ENCODE data around the gene ALKBH8. TPM values are rescaled to one million over a fixed set of nuclear protein-coding genes. Genes with fewer than 3 reads are reported as not detected.

The ALKBH8 gene
- total and polyA plus RNA-seq, 2 of the 13 experiments (the other 11 are each of a cell fraction or from before 2014, with no cell fraction given), result 2.4 to 9.1 TPM

GRCh38 chr11:107457558-107458271 is 107.8 kb downstream of the ALKBH8 start, which contains the start of gene CWF19L2 (continued):
- TF ChIP-seq LBX2 (CRISPR knock-in tag; IDR thresholded peaks at IDR 0.05; ENCODE audit: borderline replicate concordance), result no peak
- TF ChIP-seq CEBPB (IDR thresholded peaks at IDR 0.05; ENCODE audit: borderline replicate concordance, low read depth, low read length), result no peak
- TF ChIP-seq MTF1 (CRISPR knock-in tag; IDR thresholded peaks at IDR 0.05), result no peak
- no peak for TF ChIP-seq RCOR2 (CRISPR knock-in tag; IDR thresholded peaks at IDR 0.05)

GRCh38 chr11:107457205-107457557 is 108.4 kb downstream of the ALKBH8 start:
- Histone ChIP-seq H3K4me2 (ENCODE audit: low read depth, low read length) (peak overlapping the region; percentile 86), H3K4me3 (replicated peaks in 1 of 3; ENCODE audit: insufficient read depth in 1 of 3, low read depth in 2 of 3, low read length in 3 of 3) (peak overlapping the region; percentile 85 to 94 (median 88)), H2AFZ (ENCODE audit: low read length) (peak overlapping the region; percentile 94), H3K36me3 (replicated peaks in 1 of 2; ENCODE audit: control insufficient read depth in 1 of 2, insufficient read depth in 2 of 2, low read length in 2 of 2) (peaks cover 7 to 19% of the 10 kb centered on the region in 2 experiments; a peak in 4 of 5 replicates), H3K4me1 (ENCODE audit: insufficient read depth, low read length) (peaks cover 17% of the 10 kb centered on the region), H3K9me3 (ENCODE audit: low read length) (no peaks in the 10 kb centered on the region), H3K9ac (ENCODE audit: insufficient read depth, low read depth, low read length) (peak overlapping the region; percentile 86), H3K27me3 (ENCODE audit: control insufficient read depth in 1 of 2, insufficient read depth in 2 of 2, low read length in 2 of 2) (no peaks in the 10 kb centered on the region; a peak in 1 of 5 replicates), H3K79me2 (ENCODE audit: insufficient read depth, low read length) (peaks cover 21% of the 10 kb centered on the region), H3K27ac (ENCODE audit: extremely low read length, insufficient read depth, low read length) (peak overlapping the region; percentile 77), H4K20me1 (ENCODE audit: insufficient read depth, low read length) (no peaks in the 10 kb centered on the region)
- ChIA-PET CTCF (ENCODE audit: low intra/inter-chr PET ratio, low total read pairs) (no interaction called here), POLR2A (interaction anchor here (0.7 to 1.3 kb wide), 8 partner anchors 9 to 1380 kb away, joined by 3 to 10 read pairs (median 4); partner anchors contain the start of gene KBTBD3)
- FAIRE-seq (no peak), DNase-seq (ENCODE audit: low spot score) (no peak), ATAC-seq (peak; percentile 75)
- 1% methylated on average over 6 of the region's 6 CpGs for WGBS (ENCODE audit: low lambda C conversion rate)
- in situ Hi-C loops (cut with HindIII; ENCODE audit: extremely low pct_ligation_motif_present, low pct_unique_long_range_greater_than_20kb), result no loop called here
- intact Hi-C loops (cut with micrococcal nuclease; ENCODE audit: unreplicated experiment), result loop anchor here (2.0 to 10.0 kb wide), 2 partner anchors 126 to 262 kb away; no protein-coding TSS in a partner anchor
- BruUV-seq (replicated peaks), result TSS peak; percentile 81
- TF ChIP-seq SNAI1 (CRISPR knock-in tag; IDR thresholded peaks at IDR 0.05; ENCODE audit: borderline replicate concordance) (0 out of 2 replicates have a peak, but pooled peaks have one; percentile 25), ZNF614 (CRISPR knock-in tag; IDR thresholded peaks at IDR 0.05; ENCODE audit: borderline replicate concordance) (peak; percentile 9; the same call in 1 of the 2 replicates), RXRB (CRISPR knock-in tag; IDR thresholded peaks at IDR 0.05; ENCODE audit: borderline replicate concordance) (no peak), ZFP91 (CRISPR knock-in tag; IDR thresholded peaks at IDR 0.05; ENCODE audit: borderline replicate concordance) (no peak), HIVEP1 (CRISPR knock-in tag; IDR thresholded peaks at IDR 0.05) (no peak), RERE (CRISPR knock-in tag; IDR thresholded peaks at IDR 0.05; ENCODE audit: low read depth) (no peak), MAX (IDR thresholded peaks at IDR 0.05) (0 out of 2 replicates have a peak, but pooled peaks have one; percentile 6), SP140L (CRISPR knock-in tag; IDR thresholded peaks at IDR 0.05; ENCODE audit: borderline replicate concordance) (no peak), NFE2L2 (IDR thresholded peaks at IDR 0.05; ENCODE audit: low read length) (no peak)
